Heart left ventricle (tissue), 16 donors: ENCODE measurements around the gene EBP. TPM values are rescaled to one million over a fixed set of nuclear protein-coding genes. Genes with fewer than 3 reads are reported as not detected.

Experiments
- ATAC-seq, 4 donors: fragments of 200-7000 bp; cut with Tn5 transposase; one replicate each; pipeline ENCODE4 v1.9.1; 2020 to 2022; ENCODE audit warnings: moderate library complexity in 4 of 4, mild to moderate bottlenecking in 3 of 4, moderate number of reproducible peaks in 1 of 4
- DNase-seq, 5 donors: peaks; one replicate each; pipeline ENCODE4 v3.0.0-alpha.2; 2020
- H3K27ac ChIP-seq, 12 donors: fragments of 200-600 bp; sonication (generic) in 4 of 12; one replicate each; pipeline versions ENCODE4 v1.5.0 to v1.8.0; 2016 to 2022; ENCODE audit warnings: mild to moderate bottlenecking in 2 of 12
- H3K27me3 ChIP-seq, 9 donors: fragments of 200-600 bp; sonication (generic) in 2 of 9; one replicate each; pipeline versions ENCODE4 v1.5.1 to v1.8.0; 2016 to 2022; ENCODE audit warnings: mild to moderate bottlenecking in 3 of 9
- H3K36me3 ChIP-seq, 9 donors: fragments of 200-600 bp; sonication (generic) in 2 of 9; one replicate each; pipeline versions ENCODE4 v1.5.0 to v1.8.0; 2018 to 2022; ENCODE audit warnings: mild to moderate bottlenecking in 2 of 9
- H3K4me1 ChIP-seq, 12 donors: fragments of 200-600 bp; sonication (generic) in 4 of 12; one replicate each; pipeline versions ENCODE4 v1.5.0 to v1.8.0; 2016 to 2022; ENCODE audit warnings: mild to moderate bottlenecking in 3 of 12
- H3K4me3 ChIP-seq, 12 donors: fragments of 200-600 bp; sonication (generic) in 4 of 12; one replicate each; pipeline versions ENCODE4 v1.5.0 to v1.8.0; 2017 to 2022; ENCODE audit warnings: mild to moderate bottlenecking in 9 of 12, moderate library complexity in 4 of 12
- H3K9me3 ChIP-seq, 12 donors: fragments of 200-600 bp; sonication (generic) in 4 of 12; one replicate each; pipeline versions ENCODE4 v1.5.0 to v1.8.0; 2016 to 2022; ENCODE audit warnings: mild to moderate bottlenecking in 1 of 12
- POLR2A ChIP-seq, 2 donors: fragments of 450-650 bp; IDR thresholded peaks; one replicate each; pipeline ENCODE4 v1.6.1; 2017; ENCODE audit warnings: antibody characterized with exemption in 2 of 2, mild to moderate bottlenecking in 2 of 2, moderate library complexity in 2 of 2
- whole genome bisulfite sequencing, 4 donors: extraction: QIAGEN DNeasy Blood & Tissue Kit in 2 of 4; methylation state at CpG; one replicate each; pipeline versions ENCODE4 v1.1.5 to v1.1.7; 2013 to 2018; 5-methylcytosine and 5-hydroxymethylcytosine counted together
- intact Hi-C, 10 donors: fragments of 100-400 bp; cut with DNase I; formaldehyde crosslinking; loops; one replicate each; pipeline versions ENCODE4 v1.11.1 to v1.14.2; 2022
- polyA plus RNA-seq, 2 donors: library from polyadenylated mRNA; stranded (reverse); fragments of 200-250 nt; gene quantifications; one replicate each; pipeline ENCODE4 v1.2.3, GENCODE V29; 2013
- total RNA-seq, 9 donors: library from RNA; depleted of rRNA in 2 of 9; stranded (reverse); fragments of >200 nt in 2 of 9; fragmentation: NEBNext Ultra II Directional in 3 of 9; extraction: Animal tissue kit (Norgen Biotek cat#: 25700) in 3 of 9; gene quantifications; one replicate each; pipeline versions ENCODE4 v1.1.0 to v1.2.4, GENCODE V29; 2016 to 2023
- TF ChIP-seq, protein P1 (sequence below), 12 donors: fragments of 200-600 bp; sonication (generic) in 4 of 12; IDR thresholded peaks; one replicate each; pipeline versions ENCODE4 v1.5.0 to v1.8.0; 2018 to 2022; ENCODE audit warnings: antibody characterized with exemption in 12 of 12, mild to moderate bottlenecking in 5 of 12
- donor health status: ischemic (EF 13 %, LVEDD 7.1; RV severe dilation, severe dysfunction).
- donor health status: healthy with polysubstance abuse.
- donor health status: DM: no; HTN: yes; CAD: no.
- donor health status: DM: no; HTN: no; CAD: no.
- donor health status: ischemic (EF 25% LVEDD 6.9; RV normal size, moderate dysfunction).
- donor health status: ischemic (EF 25% LVEDD 5.7; RV mildly dilated, moderate dysfunction).
- donor health status: healthy.
- donor health status: DM: yes; HTN: yes; CAD: no.
- donor health status: ischemic (EF 35%, LVEDD 5.7; RV mildly dilated, moderate dysfunction).
- donor health status: nonischemic (EF 11% LVEDD 7.7; RV severe dilation, severe dysfunction).
- donor health status: DM: yes; HTN: yes; CAD: no.
- donor health status: PGD.
- donor health status: ischemic (EF 29% LVEDD 5.4; RV normal size, mild dysfunction).
- donor health status: nonischemic (EF 23%, LVEDD 6.1; RV moderate dilation, normal function).

The EBP gene
- total and polyA plus RNA-seq, 11 donors: 37.1 to 118 (median 57.5) TPM

DNA sequence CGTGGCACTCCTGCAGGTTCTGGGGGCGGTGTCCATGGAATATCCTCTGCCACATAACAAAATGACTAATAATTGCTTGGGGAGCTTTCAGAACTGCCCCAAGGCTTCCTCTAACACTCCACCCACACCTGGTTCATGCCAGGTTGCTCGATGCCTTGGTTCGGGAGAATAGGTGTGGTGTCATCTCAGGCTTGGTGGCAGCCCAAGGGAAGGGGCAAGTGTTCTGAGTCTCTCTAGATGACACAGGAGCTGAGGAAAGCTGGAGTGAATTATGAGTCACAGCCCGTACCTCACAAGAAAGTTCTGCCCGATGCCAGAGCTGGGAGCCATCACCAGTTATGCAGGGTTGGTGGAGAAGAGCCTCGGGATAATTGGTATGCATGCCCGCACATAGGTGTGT is 30.9 kb upstream of the EBP start:
- TF ChIP-seq POLR2A (IDR thresholded peaks at IDR 0.05): no peak
- TF ChIP-seq, protein P1, sequence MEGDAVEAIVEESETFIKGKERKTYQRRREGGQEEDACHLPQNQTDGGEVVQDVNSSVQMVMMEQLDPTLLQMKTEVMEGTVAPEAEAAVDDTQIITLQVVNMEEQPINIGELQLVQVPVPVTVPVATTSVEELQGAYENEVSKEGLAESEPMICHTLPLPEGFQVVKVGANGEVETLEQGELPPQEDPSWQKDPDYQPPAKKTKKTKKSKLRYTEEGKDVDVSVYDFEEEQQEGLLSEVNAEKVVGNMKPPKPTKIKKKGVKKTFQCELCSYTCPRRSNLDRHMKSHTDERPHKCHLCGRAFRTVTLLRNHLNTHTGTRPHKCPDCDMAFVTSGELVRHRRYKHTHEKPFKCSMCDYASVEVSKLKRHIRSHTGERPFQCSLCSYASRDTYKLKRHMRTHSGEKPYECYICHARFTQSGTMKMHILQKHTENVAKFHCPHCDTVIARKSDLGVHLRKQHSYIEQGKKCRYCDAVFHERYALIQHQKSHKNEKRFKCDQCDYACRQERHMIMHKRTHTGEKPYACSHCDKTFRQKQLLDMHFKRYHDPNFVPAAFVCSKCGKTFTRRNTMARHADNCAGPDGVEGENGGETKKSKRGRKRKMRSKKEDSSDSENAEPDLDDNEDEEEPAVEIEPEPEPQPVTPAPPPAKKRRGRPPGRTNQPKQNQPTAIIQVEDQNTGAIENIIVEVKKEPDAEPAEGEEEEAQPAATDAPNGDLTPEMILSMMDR (IDR thresholded peaks at IDR 0.05): no peak
- H3K4me3 ChIP-seq: no peak overlapping the region
- peaks cover 0 to 5% (median 0%) of the 10 kb centered on the region in 9 donors for H3K36me3 ChIP-seq
- intact Hi-C loops: loop anchor here in 7 of 10 donors (5.0 to 10.0 kb wide), 3 partner anchors 403 to 408 kb away; no protein-coding TSS in a partner anchor
- WGBS, 4 donors: 77 to 89% (median 87%) methylated on average over 8 of the region's 8 CpGs
- H3K9me3 ChIP-seq: peaks cover 0 to 5% (median 0%) of the 10 kb centered on the region in 12 donors
- ATAC-seq (no peak), DNase-seq (no peak)
- no peak overlapping the region for H3K27ac ChIP-seq
- H3K4me1 ChIP-seq: no peaks in the 10 kb centered on the region
- no peaks in the 10 kb centered on the region for H3K27me3 ChIP-seq

DNA sequence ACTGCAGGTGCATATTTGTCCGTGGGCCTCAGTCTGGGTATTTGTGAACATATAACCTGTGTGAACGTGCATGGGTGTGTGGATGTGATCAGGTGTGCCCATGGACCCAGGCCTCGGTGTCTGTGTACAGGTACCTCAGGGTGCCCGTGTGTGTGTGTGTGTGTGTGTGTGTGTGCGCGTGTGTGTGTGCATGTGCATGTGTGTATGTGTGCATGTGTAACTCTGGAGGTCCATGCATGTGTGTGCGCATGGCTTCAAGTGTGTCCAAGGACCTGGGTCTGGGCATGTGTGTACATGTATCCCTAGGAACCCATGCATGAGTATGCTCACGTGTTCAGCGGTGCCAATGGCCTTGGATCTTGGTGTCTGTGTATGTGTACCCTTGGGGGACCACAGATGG is 29.8 kb upstream of the EBP start:
- ATAC-seq (no peak), DNase-seq (no peak)
- H3K27ac ChIP-seq: no peak overlapping the region
- H3K4me3 ChIP-seq: no peak overlapping the region
- TF ChIP-seq POLR2A (IDR thresholded peaks at IDR 0.05): no peak
- TF ChIP-seq, protein P1 (IDR thresholded peaks at IDR 0.05): no peak
- H3K9me3 ChIP-seq: peaks cover 0 to 5% (median 0%) of the 10 kb centered on the region in 12 donors
- no peaks in the 10 kb centered on the region for H3K36me3 ChIP-seq
- H3K4me1 ChIP-seq: no peaks in the 10 kb centered on the region
- intact Hi-C loops: loop anchor here in 7 of 10 donors (5.0 to 10.0 kb wide), 3 partner anchors 405 to 410 kb away; no protein-coding TSS in a partner anchor
- no peaks in the 10 kb centered on the region for H3K27me3 ChIP-seq
- WGBS, 4 donors: 84 to 94% (median 89%) methylated on average over 9 of the region's 9 CpGs

DNA sequence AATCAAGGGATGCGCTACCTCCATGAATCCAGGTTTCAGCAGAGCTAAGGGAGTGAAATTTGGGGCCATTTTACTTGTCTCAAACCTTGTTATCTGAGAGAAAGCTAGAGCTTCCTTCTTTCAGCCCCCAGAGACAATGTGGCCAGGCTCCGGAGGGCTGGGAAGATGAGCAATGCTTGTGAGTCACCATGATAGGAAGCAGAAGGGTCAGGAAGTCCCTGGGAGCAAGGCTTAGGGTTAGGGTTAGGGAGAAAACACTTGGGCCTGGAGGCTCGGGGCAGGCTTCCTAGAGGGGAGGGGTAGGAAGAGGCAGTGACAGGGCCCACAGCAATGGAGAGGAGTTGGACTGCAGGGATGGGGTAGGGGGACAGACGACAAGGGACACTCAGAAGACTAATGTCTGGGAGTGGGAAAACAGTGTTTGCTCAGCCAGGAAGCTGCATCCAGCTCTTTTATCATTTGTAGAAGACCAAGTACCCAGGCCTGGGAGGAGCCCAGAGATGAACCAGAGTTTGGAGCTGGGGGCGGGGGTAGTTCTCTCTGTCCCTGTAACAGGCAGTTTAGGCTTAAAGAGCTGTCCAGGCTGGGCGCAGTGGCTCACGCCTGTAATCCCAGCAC is 29.2 kb upstream of the EBP start:
- DNase-seq: no peak
- ATAC-seq: peak in 2 of 4 donors; percentile 32 to 50
- H3K36me3 ChIP-seq: no peaks in the 10 kb centered on the region
- no peak overlapping the region for H3K4me3 ChIP-seq
- no peaks in the 10 kb centered on the region for H3K4me1 ChIP-seq
- H3K27ac ChIP-seq: peak overlapping the region in 1 of 12 donors; percentile 14
- H3K27me3 ChIP-seq: no peaks in the 10 kb centered on the region
- intact Hi-C loops: loop anchor here in 7 of 10 donors (5.0 to 10.0 kb wide), 3 partner anchors 405 to 410 kb away; no protein-coding TSS in a partner anchor
- peaks cover 0 to 5% (median 0%) of the 10 kb centered on the region in 12 donors for H3K9me3 ChIP-seq
- 68 to 75% (median 72%) methylated on average over 7 of the region's 7 CpGs for WGBS, 4 donors
- TF ChIP-seq POLR2A (IDR thresholded peaks at IDR 0.05): no peak

DNA sequence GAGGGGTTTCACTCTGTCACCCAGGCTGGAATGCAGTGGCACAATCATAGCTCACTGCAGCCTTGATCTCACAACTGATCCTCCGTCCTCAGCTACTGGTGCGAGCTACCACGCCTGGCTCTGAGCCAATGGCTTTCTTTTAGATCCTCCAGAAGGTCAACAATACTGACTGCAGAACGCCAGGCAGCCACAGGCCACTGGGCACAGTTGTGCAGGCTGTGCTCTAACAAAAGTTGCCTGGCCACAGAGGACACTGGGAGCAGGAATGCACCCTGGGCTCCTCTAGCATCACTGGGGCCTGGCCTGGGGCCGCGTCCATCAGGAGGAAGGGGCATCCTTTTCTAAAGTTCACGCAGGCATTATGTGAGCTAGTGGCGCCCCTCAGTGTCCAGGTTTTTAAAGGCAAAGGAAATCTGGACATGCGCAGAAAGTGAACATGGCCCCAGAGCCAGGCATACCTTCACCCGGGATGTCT is 27.7 kb upstream of the EBP start:
- 15 to 28% (median 21%) methylated on average over 10 of the region's 10 CpGs for WGBS, 4 donors
- H3K27me3 ChIP-seq: no peaks in the 10 kb centered on the region
- H3K9me3 ChIP-seq: peaks cover 0 to 5% (median 0%) of the 10 kb centered on the region in 12 donors
- ATAC-seq (peak in 3 of 4 donors; percentile 38 to 70 (median 45)), DNase-seq (no peak)
- H3K4me3 ChIP-seq: no peak overlapping the region
- TF ChIP-seq, protein P1 (IDR thresholded peaks at IDR 0.05): peak in 7 of 12 donors; percentile 11 to 45 (median 35)
- TF ChIP-seq POLR2A (IDR thresholded peaks at IDR 0.05): no peak
- intact Hi-C loops: loop anchor here in 7 of 10 donors (5.0 to 10.0 kb wide), 3 partner anchors 407 to 412 kb away; no protein-coding TSS in a partner anchor
- no peak overlapping the region for H3K27ac ChIP-seq
- no peaks in the 10 kb centered on the region for H3K36me3 ChIP-seq
- no peaks in the 10 kb centered on the region for H3K4me1 ChIP-seq
